Ascending aorta (tissue), 2 donors: ENCODE results near the gene KCTD20. TPM values are rescaled to one million over a fixed set of nuclear protein-coding genes. Genes with fewer than 3 reads are reported as not detected.
"Not testable (repeated sequence)": the region's sequence is repeated elsewhere in the genome, so short reads cannot be mapped to it uniquely, and the experiment has no call there.

Experiments used
- DNase-seq, 2 donors: peaks; one replicate each; pipeline ENCODE4 v3.0.0-alpha.2; 2019; ENCODE audit warnings: low spot score in 2 of 2
- H3K27ac ChIP-seq, 2 donors: fragments of 200-600 bp; sonication (generic); one replicate each; pipeline ENCODE4 v1.5.1; 2016 to 2017; ENCODE audit warnings: mild to moderate bottlenecking in 1 of 2
- H3K27me3 ChIP-seq: fragments of 200-600 bp; sonication (generic); one replicate; pipeline ENCODE4 v1.5.1; 2017
- H3K36me3 ChIP-seq, 2 donors: fragments of 200-600 bp; sonication (generic); one replicate each; pipeline ENCODE4 v1.5.1; 2016
- H3K4me1 ChIP-seq, 2 donors: fragments of 200-600 bp; sonication (generic); one replicate each; pipeline ENCODE4 v1.5.1; 2016 to 2017; ENCODE audit warnings: mild to moderate bottlenecking in 1 of 2
- H3K4me3 ChIP-seq, 2 donors: fragments of 200-600 bp; sonication (generic); one replicate each; pipeline ENCODE4 v1.5.1; 2016 to 2017; ENCODE audit warnings: mild to moderate bottlenecking in 1 of 2
- H3K9me3 ChIP-seq, 2 donors: fragments of 200-600 bp; sonication (generic); one replicate each; pipeline ENCODE4 v1.5.1; 2016
- CTCF ChIP-seq, 3 experiments: fragments of 200-600 bp in 2 of 3; fragments of 450-650 bp in 1 of 3; sonication (generic) in 2 of 3; IDR thresholded peaks; one replicate each; pipeline ENCODE4 v1.5.1; 2016 to 2019; ENCODE audit warnings: antibody characterized with exemption in 3 of 3, mild to moderate bottlenecking in 1 of 3, moderate library complexity in 1 of 3
- intact Hi-C: fragments of 100-400 bp; cut with DNase I; formaldehyde crosslinking; loops from one replicate; pipeline ENCODE4 v1.15.1; 2023
- total RNA-seq: library from RNA; depleted of rRNA; stranded (reverse); fragments of >200 nt; gene quantifications from one replicate; pipeline ENCODE4 v1.1.0, GENCODE V29; 2016

Gene KCTD20
- 71.5 TPM for total RNA-seq

GRCh38 chr6:36442671-36443470 lies at the start of gene KCTD20, which contains the start of gene PXT1:
Gene KCTD20 (plus strand): TSS chr6:36443000. CDS start chr6:36470098, 27,098 bp downstream.
Gene PXT1 (minus strand): TSS chr6:36442854. CDS start chr6:36426082, 16,772 bp downstream.
- Histone ChIP-seq H3K4me3 (peak within 1 kb of the TSS; percentile 88 to 92), H3K4me1 (peaks cover 0 to 25% of the 10 kb centered on the region in 2 donors), H3K27me3 (no peaks in the 10 kb centered on the region), H3K9me3 (no peaks in the 10 kb centered on the region), H3K36me3 (no peaks in the 10 kb centered on the region), H3K27ac (peak within 1 kb of the TSS; percentile 96 to 97)
- peak in 1 of 3 experiments; percentile 10 for TF ChIP-seq CTCF (IDR thresholded peaks at IDR 0.05)
- peak; percentile 67 to 94 for DNase-seq
- intact Hi-C loops = loop anchor here (1.0 to 5.0 kb wide), 4 partner anchors 20 to 237 kb away; partner anchors contain the start of genes ETV7 and SRSF3

GRCh38 chr6:36399970-36400369 lies 42.8 kb upstream of the KCTD20 start:
- no peak overlapping the region for H3K4me3 ChIP-seq
- no peaks in the 10 kb centered on the region for H3K36me3 ChIP-seq
- no peak for TF ChIP-seq CTCF (IDR thresholded peaks at IDR 0.05)
- no peaks in the 10 kb centered on the region for H3K9me3 ChIP-seq
- no peaks in the 10 kb centered on the region for H3K27me3 ChIP-seq
- DNase-seq = no peak
- H3K4me1 ChIP-seq = no peaks in the 10 kb centered on the region
- intact Hi-C loops = no loop called here
- no peak overlapping the region for H3K27ac ChIP-seq

DNA sequence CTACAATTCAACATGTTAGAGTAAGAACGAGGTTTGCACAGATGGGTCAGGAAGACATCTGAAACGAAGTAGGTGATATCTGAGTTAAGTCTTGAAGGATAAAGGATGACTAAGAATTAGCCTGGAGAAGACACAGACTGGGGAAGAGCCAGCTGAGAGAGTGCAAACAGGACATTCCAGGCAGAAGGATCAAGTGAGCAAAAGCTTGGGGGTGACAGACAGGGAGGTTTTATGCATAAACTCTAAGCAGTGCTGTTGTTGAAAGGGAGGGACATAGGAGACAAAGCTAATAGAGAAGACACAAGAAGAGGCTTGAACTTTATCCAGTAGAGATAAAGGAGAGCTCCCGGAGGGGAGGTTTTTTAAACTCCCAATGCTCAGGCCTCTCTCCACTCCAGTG lies 40.3 kb upstream of the KCTD20 start:
- Histone ChIP-seq H3K27ac (no peak overlapping the region), H3K36me3 (no peaks in the 10 kb centered on the region), H3K4me3 (no peak overlapping the region), H3K9me3 (no peaks in the 10 kb centered on the region), H3K27me3 (no peaks in the 10 kb centered on the region), H3K4me1 (no peaks in the 10 kb centered on the region)
- intact Hi-C loops = no loop called here
- no peak for TF ChIP-seq CTCF (IDR thresholded peaks at IDR 0.05)
- DNase-seq = no peak

DNA sequence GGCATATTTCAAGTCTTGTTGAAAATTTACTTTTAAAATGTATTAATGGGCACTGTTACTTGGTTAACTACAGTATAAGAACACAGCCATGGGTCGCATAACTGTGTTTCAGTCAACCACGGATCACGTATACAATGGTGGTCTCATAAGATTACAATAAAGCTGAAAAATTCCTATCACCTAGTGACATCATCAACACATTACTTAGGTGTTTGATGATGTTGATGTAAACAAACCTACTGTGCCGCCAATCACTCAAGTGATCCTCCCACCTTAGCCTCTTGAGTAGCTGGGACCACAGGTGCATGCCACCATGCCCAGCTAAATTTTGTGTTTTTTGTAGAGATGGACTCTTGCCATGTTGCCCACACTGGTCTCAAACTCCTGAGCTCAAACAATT lies 38.6 kb upstream of the KCTD20 start:
- no peaks in the 10 kb centered on the region for H3K36me3 ChIP-seq
- no peak overlapping the region for H3K4me3 ChIP-seq
- no peaks in the 10 kb centered on the region for H3K9me3 ChIP-seq
- intact Hi-C loops = no loop called here
- H3K27ac ChIP-seq = no peak overlapping the region
- H3K27me3 ChIP-seq = no peaks in the 10 kb centered on the region
- H3K4me1 ChIP-seq = no peaks in the 10 kb centered on the region
- no peak for TF ChIP-seq CTCF (IDR thresholded peaks at IDR 0.05)
- DNase-seq = no peak

- H3K4me1 ChIP-seq, H3K9me3 ChIP-seq, H3K27ac ChIP-seq, H3K36me3 ChIP-seq, DNase-seq, H3K4me3 ChIP-seq, intact Hi-C loops, H3K27me3 ChIP-seq: not testable (repeated sequence)
Observed at GRCh38 chr6:36409718-36410117, 33.1 kb upstream of the KCTD20 start.
